Bronchial epithelial cell (primary cell): ENCODE results near the gene AMPD2. TPM values are rescaled to one million over a fixed set of nuclear protein-coding genes. Genes with fewer than 3 reads are reported as not detected.

Experiments used
- DNase-seq: peaks from one replicate; pipeline ENCODE4 v3.0.0-alpha.2; 2010; ENCODE audit warnings: low read depth
- FAIRE-seq: peaks from 2 replicates; lab custom pipeline; 2011; peaks lifted over from hg19 to GRCh38; lab: Jason Lieb, UNC
- H3K27me3 ChIP-seq: 2 replicates; pipeline ENCODE4 v1.5.1; 2011; ENCODE audit warnings: low read length; ENCODE audit not compliant: control insufficient read depth, insufficient read depth
- H3K36me3 ChIP-seq: 2 replicates; pipeline ENCODE4 v1.5.1; 2011; ENCODE audit warnings: low read length; ENCODE audit not compliant: control insufficient read depth, insufficient read depth
- H3K4me3 ChIP-seq: 2 replicates; pipeline ENCODE4 v1.5.1; 2011; ENCODE audit warnings: mild to moderate bottlenecking, low read depth, low read length, control low read depth
- CTCF ChIP-seq: IDR thresholded peaks from 2 replicates; pipeline ENCODE4 v1.5.1; 2011; ENCODE audit warnings: mild to moderate bottlenecking, moderate library complexity, low read length, control low read depth, inconsistent platforms; ENCODE audit not compliant: insufficient read depth, severe bottlenecking
- total RNA-seq: library from RNA; depleted of rRNA; stranded (reverse); fragments of >200 nt; gene quantifications from 2 replicates; pipeline ENCODE4 v1.2.1, GENCODE V29; 2014

The AMPD2 gene
- total RNA-seq, 1 donor from 2014 or later = 21.9 TPM

GRCh38 chr1:109582021-109582420, 37.6 kb upstream of the AMPD2 start:
- H3K27me3 ChIP-seq = no peaks in the 10 kb centered on the region
- no peak overlapping the region for H3K4me3 ChIP-seq
- peaks cover 13% of the 10 kb centered on the region for H3K36me3 ChIP-seq
- DNase-seq (no peak), FAIRE-seq (no peak)
- no peak for TF ChIP-seq CTCF

- no peaks in the 10 kb centered on the region for H3K27me3 ChIP-seq
- H3K36me3 ChIP-seq = peaks cover 9% of the 10 kb centered on the region
- no peak for TF ChIP-seq CTCF
- no peak overlapping the region for H3K4me3 ChIP-seq
- FAIRE-seq (no peak), DNase-seq (no peak)
Observed at GRCh38 chr1:109584766-109585165, 34.9 kb upstream of the AMPD2 start.

GRCh38 chr1:109586055-109586454, 33.6 kb upstream of the AMPD2 start:
- Histone ChIP-seq H3K27me3 (no peaks in the 10 kb centered on the region), H3K36me3 (peaks cover 8% of the 10 kb centered on the region), H3K4me3 (no peak overlapping the region)
- TF ChIP-seq CTCF = no peak
- DNase-seq = no peak
- FAIRE-seq = no peak

- H3K27me3 ChIP-seq = no peaks in the 10 kb centered on the region
- TF ChIP-seq CTCF = no peak
- H3K36me3 ChIP-seq = peaks cover 6% of the 10 kb centered on the region
Observed at GRCh38 chr1:109589177-109589576, 30.5 kb upstream of the AMPD2 start.

GRCh38 chr1:109589679-109590078, 30.0 kb upstream of the AMPD2 start:
- no peak overlapping the region for H3K4me3 ChIP-seq
- TF ChIP-seq CTCF = no peak
- DNase-seq (no peak), FAIRE-seq (no peak)
- no peaks in the 10 kb centered on the region for H3K27me3 ChIP-seq
- H3K36me3 ChIP-seq = peaks cover 6% of the 10 kb centered on the region

More at GRCh38 chr1:109589177-109589576, 30.5 kb upstream of the AMPD2 start:
- H3K4me3 ChIP-seq = no peak overlapping the region
- FAIRE-seq (no peak), DNase-seq (no peak)

GRCh38 chr1:109592916-109593315, 26.7 kb upstream of the AMPD2 start:
- no peak for TF ChIP-seq CTCF
- no peak for DNase-seq
- no peak for FAIRE-seq
- H3K36me3 ChIP-seq = peaks cover 1% of the 10 kb centered on the region
- no peak overlapping the region for H3K4me3 ChIP-seq
- no peaks in the 10 kb centered on the region for H3K27me3 ChIP-seq
